H1 (cell line): ENCODE data around the gene GCNT1. TPM values are rescaled to one million over a fixed set of nuclear protein-coding genes. Genes with fewer than 3 reads are reported as not detected.

Experiments
- BACH1 ChIP-seq: IDR thresholded peaks from 2 replicates; pipeline ENCODE4 v1.6.1; 2012; ENCODE audit warnings: low read length, improper control_type of control experiment
- BRCA1 ChIP-seq: IDR thresholded peaks from 2 replicates; pipeline ENCODE4 v1.6.1; 2012; ENCODE audit warnings: low read depth, low read length, improper control_type of control experiment
- HDAC6 ChIP-seq: IDR thresholded peaks from one replicate; pipeline ENCODE4 v1.7.1; 2012; ENCODE audit warnings: low read depth, mild to moderate bottlenecking, inconsistent platforms, low read length, moderate library complexity
- JUND ChIP-seq: IDR thresholded peaks from 2 replicates; pipeline ENCODE4 v1.6.1; 2011; ENCODE audit warnings: mild to moderate bottlenecking, improper control_type of control experiment, low read length
- KDM1A ChIP-seq: fragments of 200-600, 300-600 bp; sonication (generic); IDR thresholded peaks from 2 replicates; pipeline ENCODE4 v1.7.1; 2016; ENCODE audit warnings: mild to moderate bottlenecking, low read length, borderline replicate concordance
- KDM5A ChIP-seq: fragments of 200-600 bp; IDR thresholded peaks from 2 replicates; pipeline ENCODE4 v1.7.1; 2012; ENCODE audit warnings: mild to moderate bottlenecking, low read length, inconsistent platforms, mixed read lengths
- RNF2 ChIP-seq: fragments of 200-900, 300-1000 bp; sonication (generic); IDR thresholded peaks from 2 replicates; pipeline ENCODE4 v1.7.1; 2016; ENCODE audit warnings: borderline replicate concordance, low read depth, mild to moderate bottlenecking, antibody characterized with exemption, low read length; ENCODE audit not compliant: poor library complexity, severe bottlenecking; ENCODE audit errors: missing control alignments
- polyA plus RNA-seq, 7 experiments: library from polyadenylated mRNA; depleted of rRNA in 3 of 7; stranded (reverse) in 5 of 7; unstranded in 2 of 7; fragments of >200 nt in 5 of 7; fragments of 200-250 nt in 2 of 7; gene quantifications; 1 replicate in 5 of 7; 2 replicates in 1 of 7; 4 replicates in 1 of 7; pipeline versions ENCODE4 v1.2.1 to v1.2.3, GENCODE V29; 2011 to 2013; ENCODE audit warnings: missing spikeins in 2 of 7, mixed read lengths in 2 of 7
- total RNA-seq: library from RNA; stranded (reverse); fragmentation: NEBNext Ultra II Directional; extraction: Animal tissue kit (Norgen Biotek cat#: 25700); gene quantifications from 2 replicates; pipeline ENCODE4 v1.2.1, GENCODE V29; 2021

Gene GCNT1
- total and polyA plus RNA-seq, 2 of the 8 experiments (the other 6 are each of a cell fraction or from before 2014, with no cell fraction given), result 13.0 to 16.5 TPM

DNA sequence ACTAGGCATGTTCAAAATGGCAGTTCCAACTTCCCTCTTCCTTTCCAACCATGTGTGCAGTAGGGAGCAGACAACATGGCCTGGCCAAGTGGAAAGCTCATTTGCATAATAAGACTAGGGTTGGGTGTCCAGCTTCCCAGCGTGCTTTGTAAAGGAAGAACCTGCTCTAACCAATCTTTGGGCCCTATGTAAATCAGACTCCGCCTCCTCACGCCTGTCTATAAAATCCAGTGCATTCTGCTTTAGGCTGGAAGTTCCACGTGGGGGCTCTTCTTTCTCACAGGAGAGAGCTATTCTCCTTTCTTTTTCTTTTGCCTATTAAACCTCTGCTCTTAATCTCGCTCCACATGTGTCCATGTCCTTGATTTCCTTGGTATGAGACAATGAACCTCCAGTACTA lies 83.4 kb downstream of the GCNT1 start (continued):
- TF ChIP-seq RNF2, result no peak
- TF ChIP-seq KDM5A, result no peak
- no peak for TF ChIP-seq HDAC6
- TF ChIP-seq BRCA1, result no peak
- TF ChIP-seq BACH1, result no peak
- no peak for TF ChIP-seq KDM1A
- no peak for TF ChIP-seq JUND
